T-helper 22 cell (primary cell): Measurements from ENCODE around the gene PHLPP2.
"Not testable (repeated sequence)": the region's sequence is repeated elsewhere in the genome, so short reads cannot be mapped to it uniquely, and the experiment has no call there.

Experiments
- DNase-seq: peaks from one replicate; pipeline ENCODE4 v3.0.0-alpha.2; 2020; ENCODE audit warnings: low read depth

The PHLPP2 gene

DNA sequence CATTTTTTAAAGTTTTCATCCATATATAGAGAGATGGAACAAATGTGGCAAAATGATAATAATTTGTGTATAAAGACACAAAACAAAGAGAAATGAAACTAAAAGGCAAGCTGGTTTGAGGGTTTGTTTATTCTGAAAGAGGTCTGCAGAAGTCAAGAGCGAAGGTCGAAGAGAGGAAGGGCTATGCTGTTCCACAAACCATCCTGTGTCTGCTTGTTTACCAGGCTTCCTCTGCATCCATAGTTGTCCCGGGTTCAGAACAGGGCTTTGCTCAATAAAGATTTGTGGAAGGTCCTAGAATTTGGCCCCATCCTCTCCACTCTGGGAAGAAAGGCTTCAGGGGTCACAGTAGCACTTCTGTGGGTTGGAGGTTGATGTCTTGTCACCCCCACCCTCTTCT, 100.9 kb downstream of the PHLPP2 start:
- DNase-seq: no peak

DNA sequence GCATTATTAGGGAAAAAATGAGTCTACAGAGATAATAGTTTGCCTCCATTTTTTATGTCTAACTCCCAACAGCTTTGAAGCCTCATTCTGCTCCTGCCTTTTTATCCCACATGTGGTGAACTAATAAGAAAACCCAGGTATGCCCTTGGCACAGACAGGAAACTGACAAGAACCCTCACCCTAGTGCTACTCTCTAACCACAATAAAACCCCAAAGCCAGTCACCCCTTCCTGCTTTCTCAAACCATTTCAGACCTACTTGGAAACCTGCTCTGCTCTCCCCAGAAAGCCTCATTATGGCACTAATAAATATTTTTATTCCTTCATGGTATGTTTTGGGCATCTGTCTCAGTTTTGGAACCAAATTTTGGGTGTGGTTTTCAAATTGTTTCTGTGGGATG, 102.4 kb downstream of the PHLPP2 start:
- DNase-seq: no peak

DNA sequence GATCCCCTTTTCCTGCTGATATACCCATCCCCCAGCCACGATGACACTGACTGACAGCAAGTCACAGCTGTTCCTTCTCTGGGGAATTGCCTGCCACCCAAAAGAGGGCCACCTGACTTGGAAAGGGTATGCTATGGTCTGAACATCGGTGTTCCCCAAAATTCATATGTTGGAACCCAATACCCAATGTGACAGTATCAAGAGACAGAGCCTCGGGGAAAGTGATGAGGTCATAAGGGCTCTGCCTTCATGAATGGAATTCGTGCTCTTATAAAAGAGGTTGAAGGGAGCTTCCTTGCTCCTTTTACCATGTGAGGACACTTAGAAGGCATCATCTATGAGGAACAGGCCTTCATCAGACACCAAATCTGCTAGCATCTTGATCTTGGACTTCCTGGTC, 106.1 kb downstream of the PHLPP2 start:
- no peak for DNase-seq

DNA sequence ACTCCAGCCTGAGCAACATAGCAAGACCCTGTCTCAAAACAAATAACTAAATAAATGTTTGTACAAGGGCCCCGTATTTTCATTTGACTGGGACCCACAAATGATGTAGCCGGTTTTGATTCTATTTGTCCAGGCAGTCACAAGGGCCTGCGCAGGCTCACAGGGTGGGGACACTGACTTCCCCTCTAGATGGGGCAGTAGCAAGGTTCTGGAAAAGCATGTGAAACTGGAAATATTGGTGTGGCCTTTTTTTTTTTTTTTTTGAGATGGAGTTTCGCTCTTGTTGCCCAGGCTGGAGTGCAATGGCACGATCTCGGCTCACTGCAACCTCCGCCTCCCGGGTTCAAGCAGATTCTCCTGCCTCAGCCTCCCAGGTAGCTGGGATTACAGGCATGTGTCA, 109.5 kb downstream of the PHLPP2 start:
- not testable (repeated sequence) for DNase-seq

DNA sequence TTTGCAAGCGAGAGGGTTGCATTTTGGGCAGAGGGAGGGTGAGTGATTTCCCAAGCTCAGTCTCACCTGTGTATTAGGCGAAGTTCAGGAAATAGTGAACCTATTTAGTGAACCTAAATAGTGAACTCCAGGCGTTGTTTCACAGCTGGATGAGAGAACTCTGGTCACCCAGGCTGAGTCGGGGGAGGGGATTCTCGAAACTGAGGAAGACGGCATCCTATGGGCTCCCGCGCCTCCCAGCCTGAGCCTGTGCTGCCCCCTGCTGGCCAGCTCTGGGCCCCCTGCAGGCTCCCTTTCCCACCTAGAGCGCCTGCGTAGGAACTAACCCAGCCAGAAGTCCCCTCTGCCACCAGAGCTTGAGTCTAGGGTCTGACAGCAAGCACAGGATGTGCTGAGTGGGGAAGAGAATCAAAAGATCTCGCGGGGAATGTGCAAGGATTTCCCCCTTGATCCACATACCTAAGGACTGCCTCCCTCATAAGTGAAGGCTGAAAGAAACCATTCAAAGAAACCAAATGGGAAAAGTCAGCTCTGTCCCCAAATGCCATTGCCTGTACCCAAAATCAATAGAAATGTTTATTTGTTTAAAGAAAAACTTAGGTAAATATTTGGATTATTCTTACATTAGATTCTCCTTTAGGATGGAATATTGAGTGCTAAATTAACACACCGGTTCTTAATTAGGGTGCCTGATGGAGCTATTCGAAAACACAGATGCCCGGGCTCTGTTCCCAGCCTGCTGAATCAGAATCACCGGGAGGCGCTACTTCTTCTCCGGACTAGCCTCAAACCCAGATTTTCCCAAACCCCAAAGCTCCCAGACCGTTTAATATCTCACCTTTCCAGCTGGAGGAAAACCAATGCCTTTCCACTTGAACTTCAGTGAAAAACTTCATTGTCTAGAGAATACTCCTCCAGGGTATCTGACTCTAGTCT, 113.3 kb downstream of the PHLPP2 start:
- peak; percentile 35 for DNase-seq

DNA sequence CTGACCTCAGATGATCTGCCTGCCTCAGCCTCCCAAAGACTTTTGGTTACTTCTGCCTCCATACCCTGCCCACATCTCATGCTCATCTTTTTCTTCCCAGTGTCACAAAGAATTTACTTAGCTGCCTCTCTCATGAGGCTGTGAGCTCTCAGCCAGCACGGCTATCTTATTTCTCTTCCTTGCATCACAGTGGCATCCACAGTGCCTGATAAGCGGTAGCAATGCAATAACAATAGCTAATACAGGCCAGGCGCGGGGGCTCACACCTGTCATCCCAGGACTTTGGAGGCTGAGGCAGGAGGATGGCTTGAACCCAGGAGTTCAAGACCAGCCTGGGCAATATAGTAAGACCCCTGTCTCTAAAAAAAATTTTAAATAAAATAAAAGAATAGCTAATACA, 114.1 kb downstream of the PHLPP2 start:
- no peak for DNase-seq

DNA sequence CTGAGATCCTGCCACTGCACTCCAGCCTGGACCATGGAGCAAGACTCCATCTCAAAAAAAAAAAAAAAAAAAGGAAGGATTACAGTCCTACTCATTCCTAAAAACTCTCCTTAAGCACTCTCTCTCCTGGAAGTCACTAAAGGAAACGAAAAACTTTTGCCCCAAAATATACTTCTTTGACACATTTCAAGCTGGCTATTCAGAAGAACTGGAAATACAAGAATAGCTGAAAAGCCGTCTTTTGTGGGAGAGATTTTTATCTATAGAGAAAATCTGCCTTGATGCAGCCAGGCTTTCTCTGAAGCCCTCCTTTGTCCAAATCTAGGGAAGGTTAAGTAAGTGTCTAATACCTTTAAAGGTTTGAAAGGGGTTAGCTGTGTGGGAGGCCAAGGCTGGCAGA, 115.4 kb downstream of the PHLPP2 start:
- DNase-seq: no peak

DNA sequence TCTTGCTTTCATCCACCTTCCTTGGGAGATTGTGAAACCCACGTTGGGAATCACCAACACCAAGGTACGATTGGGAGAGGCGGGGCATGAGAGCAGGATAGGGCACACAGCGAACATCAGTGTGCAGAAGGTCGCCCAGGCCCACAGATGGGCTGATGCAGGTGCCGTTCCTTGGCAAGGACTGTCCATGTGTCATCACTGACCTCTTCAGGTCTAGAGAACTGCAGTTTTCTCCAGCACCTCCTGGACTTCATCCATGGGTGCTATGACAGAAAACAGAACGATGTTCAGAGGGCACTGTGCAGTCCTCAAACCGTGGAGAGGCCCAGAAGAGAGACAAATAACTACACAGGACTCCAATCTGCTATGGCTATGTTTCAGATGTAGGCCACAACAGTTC, 123.7 kb downstream of the PHLPP2 start:
- DNase-seq: no peak

DNA sequence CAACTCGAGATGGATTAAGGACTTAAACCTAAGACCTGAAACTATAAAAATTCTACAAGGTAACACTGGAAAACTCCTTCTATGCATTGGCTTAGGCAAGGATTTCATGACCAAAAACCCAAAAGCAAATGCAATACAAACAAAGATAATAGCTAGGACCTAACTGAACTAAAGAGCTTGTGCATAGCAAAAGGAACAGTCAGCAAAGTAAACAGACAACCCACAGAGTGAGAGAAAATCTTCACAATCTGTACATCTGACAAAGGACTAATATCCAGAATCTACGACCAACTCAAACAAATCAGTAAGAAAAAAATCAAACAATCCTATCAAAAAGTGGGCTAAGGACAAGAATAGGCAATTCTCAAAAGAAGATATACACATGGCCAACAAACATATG, 126.1 kb downstream of the PHLPP2 start:
- not testable (repeated sequence) for DNase-seq

DNA sequence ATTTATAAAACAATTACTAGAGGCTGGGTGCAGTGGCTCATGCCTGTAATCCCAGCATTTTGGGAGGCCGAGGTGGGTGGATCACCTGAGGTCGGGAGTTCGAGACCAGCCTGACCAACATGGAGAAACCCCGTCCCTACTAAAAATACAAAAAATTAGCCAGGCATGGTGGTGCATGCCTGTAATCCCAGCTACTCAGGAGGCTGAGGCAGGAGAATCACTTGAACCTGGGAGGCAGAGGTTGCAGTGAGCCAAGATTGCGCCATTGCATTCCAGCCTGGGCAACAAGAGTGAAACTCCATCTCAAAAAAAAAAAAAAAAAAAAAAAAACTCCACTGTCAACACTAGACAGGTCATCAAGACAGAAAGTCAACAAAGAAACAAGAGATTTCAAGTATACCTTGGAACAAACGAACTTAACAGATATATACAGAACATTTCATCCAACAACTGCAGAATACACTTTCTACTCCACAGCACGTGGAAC, 129.1 kb downstream of the PHLPP2 start:
- DNase-seq: not testable (repeated sequence)
